ENCODE data around the gene PKP2.

GRCh38 chr12:32847287-32847686, 49.3 kb downstream of the PKP2 start:
- TF ChIP-seq POLR2A (IDR thresholded peaks at IDR 0.05) (no peak), CTCF (IDR thresholded peaks at IDR 0.05) (no peak)
